ENCODE data around the gene KIFC3.
"Not testable (repeated sequence)": the region's sequence is repeated elsewhere in the genome, so short reads cannot be mapped to it uniquely, and the experiment has no call there.

KIFC3 gene

GRCh38 chr16:57797526-57798266, 4.6 kb downstream of the KIFC3 start:
- Histone ChIP-seq H3K9ac (ENCODE audit: low read length in 5 of 5) (peak overlapping the region in 3 of 5 donors; percentile 30 to 59 (median 41)), H3K36me3 (ENCODE audit: control insufficient read depth in 5 of 5, insufficient read depth in 5 of 5, low read length in 5 of 5) (peaks cover 0 to 25% (median 15%) of the 10 kb centered on the region in 5 donors), H3K27me3 (ENCODE audit: control insufficient read depth in 5 of 5, insufficient read depth in 4 of 5, low read length in 5 of 5) (no peaks in the 10 kb centered on the region), H3K9me3 (ENCODE audit: control insufficient read depth in 5 of 5, low read length in 5 of 5) (no peaks in the 10 kb centered on the region), H3K4me3 (ENCODE audit: low read depth in 1 of 5, low read length in 5 of 5) (no peak overlapping the region), H3K27ac (ENCODE audit: low read depth, low read length) (peak overlapping the region; percentile 77), H3K4me1 (ENCODE audit: control insufficient read depth in 5 of 5, insufficient read depth in 5 of 5, low read length in 5 of 5) (peaks cover 20 to 71% (median 62%) of the 10 kb centered on the region in 5 donors)

GRCh38 chr16:57797216-57797525, 5.1 kb downstream of the KIFC3 start:
- Histone ChIP-seq H3K36me3 (ENCODE audit: control insufficient read depth in 5 of 5, insufficient read depth in 5 of 5, low read length in 5 of 5) (peaks cover 0 to 25% (median 15%) of the 10 kb centered on the region in 5 donors), H3K9me3 (ENCODE audit: control insufficient read depth in 5 of 5, low read length in 5 of 5) (no peaks in the 10 kb centered on the region), H3K9ac (ENCODE audit: low read length in 5 of 5) (peak overlapping the region in 3 of 5 donors; percentile 30 to 63 (median 41)), H3K4me3 (ENCODE audit: low read depth in 1 of 5, low read length in 5 of 5) (no peak overlapping the region), H3K27me3 (ENCODE audit: control insufficient read depth in 5 of 5, insufficient read depth in 4 of 5, low read length in 5 of 5) (no peaks in the 10 kb centered on the region), H3K27ac (ENCODE audit: low read depth, low read length) (peak overlapping the region; percentile 77), H3K4me1 (ENCODE audit: control insufficient read depth in 5 of 5, insufficient read depth in 5 of 5, low read length in 5 of 5) (peaks cover 20 to 70% (median 63%) of the 10 kb centered on the region in 5 donors)

DNA sequence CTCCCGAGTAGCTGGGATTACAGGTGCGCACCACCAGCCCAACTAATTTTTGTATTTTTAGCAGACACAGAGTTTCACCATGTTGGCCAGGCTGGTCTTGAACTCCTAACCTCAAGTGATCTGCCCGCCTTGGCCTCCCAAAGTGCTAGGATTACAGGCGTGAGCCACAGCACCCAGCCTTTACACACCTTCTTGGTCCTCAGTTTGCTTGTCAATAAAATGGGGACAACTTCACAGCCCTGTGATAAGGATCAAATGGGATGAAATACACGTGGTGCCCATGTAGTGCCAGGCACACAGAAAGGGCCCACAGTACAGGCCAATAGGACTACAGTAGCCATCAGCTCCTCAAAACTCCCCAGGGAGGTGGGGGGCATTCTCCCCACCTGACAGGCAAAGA, 6.3 kb downstream of the KIFC3 start:
- peak overlapping the region; percentile 77 for H3K27ac ChIP-seq (ENCODE audit: low read depth, low read length)
- H3K36me3 ChIP-seq (ENCODE audit: control insufficient read depth in 5 of 5, insufficient read depth in 5 of 5, low read length in 5 of 5): peaks cover 0 to 28% (median 15%) of the 10 kb centered on the region in 5 donors
- H3K4me1 ChIP-seq (ENCODE audit: control insufficient read depth in 5 of 5, insufficient read depth in 5 of 5, low read length in 5 of 5): peaks cover 14 to 71% (median 65%) of the 10 kb centered on the region in 5 donors
- H3K9ac ChIP-seq (ENCODE audit: low read length in 5 of 5): peak overlapping the region in 1 of 5 donors; percentile 63
- H3K27me3 ChIP-seq (ENCODE audit: control insufficient read depth in 5 of 5, insufficient read depth in 4 of 5, low read length in 5 of 5); H3K9me3 ChIP-seq (ENCODE audit: control insufficient read depth in 5 of 5, low read length in 5 of 5); H3K4me3 ChIP-seq (ENCODE audit: low read depth in 1 of 5, low read length in 5 of 5): not testable (repeated sequence)

GRCh38 chr16:57795431-57795878, 6.8 kb downstream of the KIFC3 start:
- Histone ChIP-seq H3K9me3 (ENCODE audit: control insufficient read depth in 5 of 5, low read length in 5 of 5) (no peaks in the 10 kb centered on the region), H3K27me3 (ENCODE audit: control insufficient read depth in 5 of 5, insufficient read depth in 4 of 5, low read length in 5 of 5) (no peaks in the 10 kb centered on the region), H3K4me3 (ENCODE audit: low read depth in 1 of 5, low read length in 5 of 5) (no peak overlapping the region), H3K4me1 (ENCODE audit: control insufficient read depth in 5 of 5, insufficient read depth in 5 of 5, low read length in 5 of 5) (peaks cover 8 to 71% (median 65%) of the 10 kb centered on the region in 5 donors), H3K36me3 (ENCODE audit: control insufficient read depth in 5 of 5, insufficient read depth in 5 of 5, low read length in 5 of 5) (peaks cover 0 to 32% (median 16%) of the 10 kb centered on the region in 5 donors), H3K27ac (ENCODE audit: low read depth, low read length) (no peak overlapping the region), H3K9ac (ENCODE audit: low read length in 5 of 5) (no peak overlapping the region)

DNA sequence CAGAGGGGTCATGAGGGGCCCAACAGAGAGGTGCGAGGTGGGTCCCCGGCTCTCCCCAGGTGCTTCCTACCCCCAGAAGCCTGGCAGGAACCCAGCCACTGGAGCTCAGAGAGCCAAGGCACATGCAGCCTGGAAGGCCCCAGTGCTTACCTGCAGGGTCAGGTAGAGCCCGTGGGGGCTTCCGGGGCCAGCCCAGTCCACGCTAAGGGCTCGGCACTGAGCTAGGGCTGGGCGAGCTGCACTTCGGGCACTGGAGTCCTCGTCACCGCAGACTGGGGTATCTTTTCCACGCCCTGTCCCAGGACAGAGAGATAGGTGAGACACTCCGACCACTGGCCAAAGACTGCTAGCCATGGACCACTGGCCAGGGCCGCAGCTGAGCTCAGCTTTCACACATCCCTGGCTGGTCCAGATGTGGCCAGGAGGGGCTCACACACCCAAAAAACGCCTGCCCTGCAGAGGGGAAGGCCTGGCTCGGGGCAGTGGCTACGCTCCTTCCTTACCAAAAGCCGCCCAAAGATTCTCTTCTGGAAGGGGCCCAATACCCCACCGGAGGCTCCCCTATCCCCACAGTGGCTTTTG, 7.4 kb downstream of the KIFC3 start:
- H3K27ac ChIP-seq (ENCODE audit: low read depth, low read length): no peak overlapping the region
- peaks cover 4 to 67% (median 62%) of the 10 kb centered on the region in 5 donors for H3K4me1 ChIP-seq (ENCODE audit: control insufficient read depth in 5 of 5, insufficient read depth in 5 of 5, low read length in 5 of 5)
- H3K27me3 ChIP-seq (ENCODE audit: control insufficient read depth in 5 of 5, insufficient read depth in 4 of 5, low read length in 5 of 5): no peaks in the 10 kb centered on the region
- H3K9ac ChIP-seq (ENCODE audit: low read length in 5 of 5): no peak overlapping the region
- H3K9me3 ChIP-seq (ENCODE audit: control insufficient read depth in 5 of 5, low read length in 5 of 5): no peaks in the 10 kb centered on the region
- peaks cover 0 to 33% (median 18%) of the 10 kb centered on the region in 5 donors for H3K36me3 ChIP-seq (ENCODE audit: control insufficient read depth in 5 of 5, insufficient read depth in 5 of 5, low read length in 5 of 5)
- H3K4me3 ChIP-seq (ENCODE audit: low read depth in 1 of 5, low read length in 5 of 5): no peak overlapping the region

DNA sequence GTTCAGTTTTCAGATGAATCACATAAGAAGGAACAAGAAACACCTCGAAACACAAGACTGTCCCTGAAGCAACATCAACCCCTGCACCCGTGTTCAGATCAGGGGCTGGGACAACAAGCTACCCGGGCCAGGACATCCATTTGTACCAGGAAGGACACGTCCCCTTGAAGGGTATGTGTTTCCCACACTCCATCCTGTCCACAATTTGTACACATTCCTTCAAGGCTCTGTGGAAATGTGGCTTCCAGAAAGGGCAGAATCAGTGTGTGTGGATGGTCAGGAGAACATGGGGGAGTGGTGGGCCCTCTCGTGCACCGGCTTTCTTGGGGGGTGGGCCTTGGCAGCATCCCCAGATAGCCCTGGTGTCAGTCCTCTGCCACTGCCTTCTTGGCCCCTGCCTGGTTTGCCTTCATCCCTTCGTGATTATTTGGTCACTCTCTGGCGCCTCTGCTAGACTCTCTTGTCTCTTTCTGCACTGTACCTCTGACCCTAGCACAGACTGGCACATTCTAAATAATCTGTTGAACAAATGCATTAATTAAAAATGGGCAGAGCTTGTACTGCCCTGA, 10.3 kb downstream of the KIFC3 start:
- Histone ChIP-seq H3K36me3 (ENCODE audit: control insufficient read depth in 5 of 5, insufficient read depth in 5 of 5, low read length in 5 of 5) (peaks cover 0 to 46% (median 21%) of the 10 kb centered on the region in 5 donors), H3K9ac (ENCODE audit: low read length in 5 of 5) (peak overlapping the region in 3 of 5 donors; percentile 22 to 51 (median 28))

GRCh38 chr16:57791195-57791892, 10.9 kb downstream of the KIFC3 start:
- peak overlapping the region in 3 of 5 donors; percentile 22 to 51 (median 28) for H3K9ac ChIP-seq (ENCODE audit: low read length in 5 of 5)
- peak overlapping the region; percentile 89 for H3K27ac ChIP-seq (ENCODE audit: low read depth, low read length)

More for the DNA sequence above, 10.3 kb downstream of the KIFC3 start:
- H3K27me3 ChIP-seq (ENCODE audit: control insufficient read depth in 5 of 5, insufficient read depth in 4 of 5, low read length in 5 of 5): no peaks in the 10 kb centered on the region
- H3K9me3 ChIP-seq (ENCODE audit: control insufficient read depth in 5 of 5, low read length in 5 of 5): no peaks in the 10 kb centered on the region
- no peak overlapping the region for H3K4me3 ChIP-seq (ENCODE audit: low read depth in 1 of 5, low read length in 5 of 5)
- peaks cover 2 to 59% (median 56%) of the 10 kb centered on the region in 5 donors for H3K4me1 ChIP-seq (ENCODE audit: control insufficient read depth in 5 of 5, insufficient read depth in 5 of 5, low read length in 5 of 5)
- peak overlapping the region; percentile 89 for H3K27ac ChIP-seq (ENCODE audit: low read depth, low read length)

GRCh38 chr16:57788951-57789350, 13.3 kb downstream of the KIFC3 start:
- Histone ChIP-seq H3K36me3 (ENCODE audit: control insufficient read depth in 5 of 5, insufficient read depth in 5 of 5, low read length in 5 of 5) (peaks cover 0 to 60% (median 41%) of the 10 kb centered on the region in 5 donors), H3K4me3 (ENCODE audit: low read depth in 1 of 5, low read length in 5 of 5) (no peak overlapping the region), H3K27me3 (ENCODE audit: control insufficient read depth in 5 of 5, insufficient read depth in 4 of 5, low read length in 5 of 5) (no peaks in the 10 kb centered on the region), H3K4me1 (ENCODE audit: control insufficient read depth in 5 of 5, insufficient read depth in 5 of 5, low read length in 5 of 5) (peaks cover 3 to 57% (median 49%) of the 10 kb centered on the region in 5 donors), H3K27ac (ENCODE audit: low read depth, low read length) (no peak overlapping the region), H3K9me3 (ENCODE audit: control insufficient read depth in 5 of 5, low read length in 5 of 5) (no peaks in the 10 kb centered on the region), H3K9ac (ENCODE audit: low read length in 5 of 5) (no peak overlapping the region)

More at GRCh38 chr16:57791195-57791892, 10.9 kb downstream of the KIFC3 start:
- Histone ChIP-seq H3K36me3 (ENCODE audit: control insufficient read depth in 5 of 5, insufficient read depth in 5 of 5, low read length in 5 of 5) (peaks cover 0 to 50% (median 23%) of the 10 kb centered on the region in 5 donors), H3K4me1 (ENCODE audit: control insufficient read depth in 5 of 5, insufficient read depth in 5 of 5, low read length in 5 of 5) (peaks cover 3 to 59% (median 57%) of the 10 kb centered on the region in 5 donors), H3K27me3 (ENCODE audit: control insufficient read depth in 5 of 5, insufficient read depth in 4 of 5, low read length in 5 of 5) (no peaks in the 10 kb centered on the region), H3K4me3 (ENCODE audit: low read depth in 1 of 5, low read length in 5 of 5) (peak overlapping the region in 4 of 5 donors; percentile 16 to 44 (median 30)), H3K9me3 (ENCODE audit: control insufficient read depth in 5 of 5, low read length in 5 of 5) (no peaks in the 10 kb centered on the region)

GRCh38 chr16:57788252-57788841, 13.9 kb downstream of the KIFC3 start:
- Histone ChIP-seq H3K27ac (ENCODE audit: low read depth, low read length) (peak overlapping the region; percentile 41), H3K27me3 (ENCODE audit: control insufficient read depth in 5 of 5, insufficient read depth in 4 of 5, low read length in 5 of 5) (no peaks in the 10 kb centered on the region), H3K9me3 (ENCODE audit: control insufficient read depth in 5 of 5, low read length in 5 of 5) (no peaks in the 10 kb centered on the region), H3K36me3 (ENCODE audit: control insufficient read depth in 5 of 5, insufficient read depth in 5 of 5, low read length in 5 of 5) (peaks cover 0 to 61% (median 42%) of the 10 kb centered on the region in 5 donors), H3K4me1 (ENCODE audit: control insufficient read depth in 5 of 5, insufficient read depth in 5 of 5, low read length in 5 of 5) (peaks cover 3 to 60% (median 49%) of the 10 kb centered on the region in 5 donors), H3K9ac (ENCODE audit: low read length in 5 of 5) (no peak overlapping the region), H3K4me3 (ENCODE audit: low read depth in 1 of 5, low read length in 5 of 5) (no peak overlapping the region)

Data from subcutaneous abdominal adipose tissue (tissue), 5 donors.